Sigmoid colon (tissue), 7 donors: ENCODE data around the gene RPAP3. TPM values are rescaled to one million over a fixed set of nuclear protein-coding genes. Genes with fewer than 3 reads are reported as not detected.

Experiments
- DNase-seq: peaks from one replicate; pipeline ENCODE4 v3.0.0-alpha.2; 2019
- H3K27ac ChIP-seq, 4 donors: fragments of 200-600 bp; sonication (generic); one replicate each; pipeline ENCODE4 v1.5.1; 2016 to 2019; ENCODE audit warnings: mild to moderate bottlenecking in 1 of 4
- H3K27me3 ChIP-seq, 3 donors: fragments of 200-600 bp; sonication (generic); one replicate each; pipeline ENCODE4 v1.5.1; 2019; ENCODE audit warnings: mild to moderate bottlenecking in 1 of 3
- H3K36me3 ChIP-seq, 4 donors: fragments of 200-600 bp; sonication (generic); one replicate each; pipeline ENCODE4 v1.5.1; 2016 to 2019
- H3K4me1 ChIP-seq, 4 donors: fragments of 200-600 bp; sonication (generic); one replicate each; pipeline ENCODE4 v1.5.1; 2017 to 2019
- H3K4me3 ChIP-seq, 4 donors: fragments of 200-600 bp; sonication (generic); one replicate each; pipeline ENCODE4 v1.5.1; 2017 to 2019; ENCODE audit warnings: mild to moderate bottlenecking in 2 of 4, moderate library complexity in 1 of 4
- H3K9me3 ChIP-seq, 4 donors: fragments of 200-600 bp in 3 of 4; sonication (generic) in 3 of 4; one replicate each; pipeline versions ENCODE4 v1.5.1 to v1.6.1; 2013 to 2019
- EP300 ChIP-seq, 4 donors: sonication (generic); formaldehyde crosslinking; IDR thresholded peaks; one replicate each; pipeline ENCODE4 v1.6.1; 2017; ENCODE audit warnings: antibody characterized with exemption in 4 of 4
- POLR2A ChIP-seq, 2 donors: fragments of 450-650 bp; IDR thresholded peaks; one replicate each; pipeline ENCODE4 v1.6.1; 2016; ENCODE audit warnings: antibody characterized with exemption in 2 of 2, mild to moderate bottlenecking in 2 of 2, moderate library complexity in 2 of 2
- POLR2AphosphoS5 ChIP-seq, 4 donors: sonication (generic); formaldehyde crosslinking; IDR thresholded peaks; one replicate each; pipeline ENCODE4 v1.6.1; 2017; ENCODE audit warnings: antibody characterized with exemption in 4 of 4
- WGBS, 2 donors: extraction: QIAGEN DNeasy Blood & Tissue Kit; methylation state at CpG; one replicate each; pipeline ENCODE4 v1.1.7; 2013; 5-methylcytosine and 5-hydroxymethylcytosine counted together
- intact Hi-C: fragments of 100-400 bp; cut with DNase I; formaldehyde crosslinking; loops from one replicate; pipeline ENCODE4 v1.15.1; 2023
- polyA plus RNA-seq, 3 donors: library from polyadenylated mRNA; stranded (reverse); fragments of 200-250 nt; gene quantifications; one replicate each; pipeline ENCODE4 v1.2.3, GENCODE V29; 2013
- total RNA-seq, 4 donors: library from RNA; depleted of rRNA; stranded (reverse); fragments of >200 nt; gene quantifications; one replicate each; pipeline ENCODE4 v1.1.0, GENCODE V29; 2016
- TF ChIP-seq, protein P1 (sequence below), 4 experiments: fragments of 450-650 bp in 3 of 4; fragments of 200-600 bp in 1 of 4; IDR thresholded peaks; one replicate each; pipeline ENCODE4 v1.5.1; 2016 to 2019; ENCODE audit warnings: antibody characterized with exemption in 4 of 4, mild to moderate bottlenecking in 3 of 4, moderate library complexity in 2 of 4
- donor health status: healthy with polysubstance abuse.
- donor health status: Bipolar disorder and iron deficiency.
- donor health status: healthy.

Gene RPAP3
- total and polyA plus RNA-seq, 7 donors, result 6.7 to 29.3 (median 21.0) TPM

DNA sequence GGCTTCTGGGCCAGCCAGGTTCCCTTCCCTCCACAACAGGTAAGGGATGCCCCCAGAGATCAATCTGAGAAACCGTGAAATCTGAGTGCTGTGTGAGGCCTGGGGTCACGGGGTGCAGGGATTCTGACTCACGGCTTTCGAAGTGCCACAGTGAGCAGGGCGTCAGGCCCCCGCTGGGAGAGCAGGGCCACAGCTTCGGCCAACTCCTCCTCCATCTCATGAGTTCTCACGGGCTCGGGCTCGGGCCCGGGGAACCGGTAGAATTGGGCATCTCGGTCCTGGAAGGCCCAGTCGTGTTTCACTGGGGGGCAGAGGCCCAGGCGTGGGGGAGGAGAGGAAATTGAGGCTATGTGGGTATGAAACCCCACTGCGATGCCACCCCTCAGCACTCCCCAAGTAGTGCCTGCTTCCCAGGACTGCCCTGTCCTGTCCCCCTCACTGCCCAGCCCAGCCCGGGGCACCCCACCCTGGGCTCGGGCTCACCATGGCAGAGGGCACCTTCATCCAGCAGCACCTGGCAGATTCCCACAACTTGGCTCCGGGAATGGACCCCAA lies 45.2 kb upstream of the RPAP3 start:
- TF ChIP-seq POLR2AphosphoS5 (IDR thresholded peaks at IDR 0.05), result no peak
- no peak for TF ChIP-seq EP300 (IDR thresholded peaks at IDR 0.05)
- TF ChIP-seq, protein P1, sequence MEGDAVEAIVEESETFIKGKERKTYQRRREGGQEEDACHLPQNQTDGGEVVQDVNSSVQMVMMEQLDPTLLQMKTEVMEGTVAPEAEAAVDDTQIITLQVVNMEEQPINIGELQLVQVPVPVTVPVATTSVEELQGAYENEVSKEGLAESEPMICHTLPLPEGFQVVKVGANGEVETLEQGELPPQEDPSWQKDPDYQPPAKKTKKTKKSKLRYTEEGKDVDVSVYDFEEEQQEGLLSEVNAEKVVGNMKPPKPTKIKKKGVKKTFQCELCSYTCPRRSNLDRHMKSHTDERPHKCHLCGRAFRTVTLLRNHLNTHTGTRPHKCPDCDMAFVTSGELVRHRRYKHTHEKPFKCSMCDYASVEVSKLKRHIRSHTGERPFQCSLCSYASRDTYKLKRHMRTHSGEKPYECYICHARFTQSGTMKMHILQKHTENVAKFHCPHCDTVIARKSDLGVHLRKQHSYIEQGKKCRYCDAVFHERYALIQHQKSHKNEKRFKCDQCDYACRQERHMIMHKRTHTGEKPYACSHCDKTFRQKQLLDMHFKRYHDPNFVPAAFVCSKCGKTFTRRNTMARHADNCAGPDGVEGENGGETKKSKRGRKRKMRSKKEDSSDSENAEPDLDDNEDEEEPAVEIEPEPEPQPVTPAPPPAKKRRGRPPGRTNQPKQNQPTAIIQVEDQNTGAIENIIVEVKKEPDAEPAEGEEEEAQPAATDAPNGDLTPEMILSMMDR (IDR thresholded peaks at IDR 0.05), result no peak
- TF ChIP-seq POLR2A (IDR thresholded peaks at IDR 0.05), result no peak
- no peaks in the 10 kb centered on the region for H3K27me3 ChIP-seq
- H3K9me3 ChIP-seq, result no peaks in the 10 kb centered on the region
- 91 to 92% methylated on average over 19 of the region's 19 CpGs for WGBS, 2 donors
- intact Hi-C loops, result no loop called here
- H3K27ac ChIP-seq, result no peak overlapping the region
- peaks cover 0 to 20% (median 8%) of the 10 kb centered on the region in 4 donors for H3K4me1 ChIP-seq
- H3K4me3 ChIP-seq, result no peak overlapping the region
- H3K36me3 ChIP-seq, result no peaks in the 10 kb centered on the region
- DNase-seq, result no peak

DNA sequence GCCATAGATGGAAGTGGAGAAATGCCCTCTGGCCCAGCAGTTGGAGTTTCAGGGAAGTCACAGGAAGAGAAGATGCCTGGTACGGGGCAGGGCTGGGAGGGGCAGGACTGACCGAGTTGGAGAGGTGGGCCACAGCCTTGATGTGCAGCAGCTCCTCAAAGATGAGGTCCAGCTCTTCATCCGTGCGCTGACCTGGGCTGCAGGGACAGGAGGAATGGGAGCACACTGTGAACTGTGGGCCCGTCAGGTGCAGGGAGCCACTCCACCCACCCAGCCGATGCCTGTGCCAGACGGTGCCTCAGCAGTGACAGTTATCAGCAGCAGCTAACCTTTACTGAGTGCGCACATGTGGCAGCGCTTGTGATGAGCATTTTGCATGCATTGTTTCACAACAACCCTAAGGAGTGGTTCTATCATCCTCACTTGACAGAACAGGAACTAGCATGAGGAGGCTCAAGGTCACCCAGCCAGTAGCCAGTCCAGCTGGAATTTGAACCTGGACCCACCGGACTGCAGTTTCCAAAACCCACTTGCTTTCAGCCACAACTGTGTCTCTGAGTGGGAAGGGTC lies 44.5 kb upstream of the RPAP3 start:
- TF ChIP-seq POLR2A (IDR thresholded peaks at IDR 0.05) (no peak), EP300 (IDR thresholded peaks at IDR 0.05) (no peak), POLR2AphosphoS5 (IDR thresholded peaks at IDR 0.05) (no peak)
- peaks cover 0 to 20% (median 8%) of the 10 kb centered on the region in 4 donors for H3K4me1 ChIP-seq
- H3K9me3 ChIP-seq, result no peaks in the 10 kb centered on the region
- DNase-seq, result no peak
- no peaks in the 10 kb centered on the region for H3K27me3 ChIP-seq
- intact Hi-C loops, result no loop called here
- H3K27ac ChIP-seq, result no peak overlapping the region
- WGBS, 2 donors, result 84 to 90% methylated on average over 10 of the region's 10 CpGs
- H3K36me3 ChIP-seq, result no peaks in the 10 kb centered on the region
- H3K4me3 ChIP-seq, result no peak overlapping the region

DNA sequence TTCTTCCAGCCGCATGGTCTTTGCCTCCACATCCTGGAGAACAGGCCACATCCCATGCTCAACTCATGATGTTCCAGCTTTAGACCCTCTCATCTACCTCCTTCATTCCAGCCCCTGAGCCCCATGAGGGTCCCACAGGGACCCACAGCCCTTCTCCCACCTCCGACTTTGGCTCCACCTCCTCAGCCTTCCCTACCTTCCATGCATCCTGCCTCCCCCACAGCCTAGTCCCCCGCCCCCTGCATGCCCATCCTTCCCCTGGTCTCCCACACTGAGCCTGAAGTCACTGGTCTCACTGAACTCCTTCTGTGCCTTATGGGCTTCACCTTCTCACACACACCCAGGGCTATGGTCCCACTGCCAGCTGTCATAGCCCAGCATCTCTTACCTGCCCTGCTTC lies 43.1 kb upstream of the RPAP3 start:
- Histone ChIP-seq H3K36me3 (no peaks in the 10 kb centered on the region), H3K27me3 (no peaks in the 10 kb centered on the region), H3K9me3 (no peaks in the 10 kb centered on the region), H3K4me3 (no peak overlapping the region), H3K27ac (no peak overlapping the region), H3K4me1 (peaks cover 0 to 15% (median 8%) of the 10 kb centered on the region in 4 donors)
- 94 to 96% methylated on average over 3 of the region's 3 CpGs for WGBS, 2 donors
- TF ChIP-seq POLR2A (IDR thresholded peaks at IDR 0.05), result no peak
- TF ChIP-seq, protein P1 (IDR thresholded peaks at IDR 0.05), result no peak
- no peak for TF ChIP-seq POLR2AphosphoS5 (IDR thresholded peaks at IDR 0.05)
- TF ChIP-seq EP300 (IDR thresholded peaks at IDR 0.05), result no peak
- intact Hi-C loops, result no loop called here
- no peak for DNase-seq

DNA sequence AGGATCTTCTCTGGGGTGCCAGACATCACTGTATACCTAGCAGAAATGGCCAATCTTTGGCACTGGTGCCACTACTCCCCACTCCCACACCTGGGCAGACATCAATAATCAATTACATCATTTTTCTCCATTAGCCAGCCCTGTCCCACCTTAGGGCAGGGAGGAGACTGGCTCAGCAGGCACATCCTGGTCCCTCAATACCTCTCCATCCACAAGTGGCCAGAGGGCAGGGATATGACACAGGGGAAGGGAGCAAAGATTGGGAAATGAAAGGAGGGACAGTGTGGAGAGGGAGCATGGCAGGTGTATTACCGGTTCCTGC lies 42.6 kb upstream of the RPAP3 start:
- H3K4me3 ChIP-seq, result no peak overlapping the region
- 100% methylated on average over 1 of the region's 1 CpG for WGBS, 2 donors
- no peak overlapping the region for H3K27ac ChIP-seq
- H3K27me3 ChIP-seq, result no peaks in the 10 kb centered on the region
- H3K9me3 ChIP-seq, result no peaks in the 10 kb centered on the region
- TF ChIP-seq POLR2A (IDR thresholded peaks at IDR 0.05) (no peak), POLR2AphosphoS5 (IDR thresholded peaks at IDR 0.05) (no peak), EP300 (IDR thresholded peaks at IDR 0.05) (no peak)
- TF ChIP-seq, protein P1 (IDR thresholded peaks at IDR 0.05), result no peak
- intact Hi-C loops, result no loop called here
- peaks cover 0 to 10% (median 6%) of the 10 kb centered on the region in 4 donors for H3K4me1 ChIP-seq
- H3K36me3 ChIP-seq, result no peaks in the 10 kb centered on the region
- DNase-seq, result no peak

DNA sequence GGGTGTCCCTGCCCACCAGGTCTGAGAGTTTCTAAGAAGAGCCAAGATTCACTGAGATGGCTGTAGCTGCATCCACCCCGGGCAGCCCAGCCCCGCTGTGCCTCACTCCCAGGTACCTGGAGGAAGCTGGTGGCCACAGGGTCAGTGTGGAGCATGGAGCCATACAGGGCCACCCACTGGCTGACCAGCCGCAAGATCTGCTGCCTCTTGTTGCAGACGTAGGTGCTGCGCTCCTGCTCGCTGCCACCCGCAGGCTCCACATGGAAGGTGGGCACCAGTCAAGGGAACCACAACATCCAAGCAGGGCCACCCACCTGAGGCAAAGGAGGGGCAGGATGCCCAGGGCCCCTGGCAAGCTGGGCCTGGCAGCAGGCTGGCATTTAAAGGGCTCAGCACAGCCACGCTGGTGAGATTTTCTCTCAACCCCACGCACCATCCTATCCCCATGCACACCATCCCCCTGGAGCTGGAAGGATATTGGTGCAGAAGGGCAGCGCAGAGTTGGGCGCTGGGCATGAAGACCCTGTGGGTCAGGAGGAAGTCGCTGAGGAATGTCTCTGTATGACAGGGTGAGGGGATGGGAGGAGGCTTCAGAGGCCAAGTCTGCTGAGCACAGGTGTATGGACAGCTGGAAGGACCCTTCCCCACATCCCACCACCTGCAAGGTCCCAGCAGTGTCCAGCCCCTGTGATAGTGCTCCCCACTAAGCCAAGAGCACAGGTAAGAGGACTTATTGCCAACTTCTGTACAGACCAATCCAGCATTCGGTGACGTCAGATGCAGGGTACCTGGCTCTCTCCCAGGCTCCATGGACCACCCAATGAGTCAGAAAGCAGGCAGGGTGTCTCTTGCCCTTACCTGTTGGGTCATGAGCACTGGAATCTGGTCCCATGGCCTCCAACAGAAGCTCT lies 42.0 kb upstream of the RPAP3 start:
- DNase-seq, result no peak
- intact Hi-C loops, result no loop called here
- H3K27ac ChIP-seq, result no peak overlapping the region
- H3K4me3 ChIP-seq, result no peak overlapping the region
- H3K27me3 ChIP-seq, result no peaks in the 10 kb centered on the region
- H3K36me3 ChIP-seq, result no peaks in the 10 kb centered on the region
- H3K4me1 ChIP-seq, result peaks cover 0 to 4% (median under 1%) of the 10 kb centered on the region in 4 donors
- no peaks in the 10 kb centered on the region for H3K9me3 ChIP-seq
- WGBS, 2 donors, result 93 to 96% methylated on average over 14 of the region's 14 CpGs
- TF ChIP-seq, protein P1 (IDR thresholded peaks at IDR 0.05), result no peak
- TF ChIP-seq EP300 (IDR thresholded peaks at IDR 0.05) (no peak), POLR2A (IDR thresholded peaks at IDR 0.05) (no peak), POLR2AphosphoS5 (IDR thresholded peaks at IDR 0.05) (no peak)
